GM21737 (cell line): ENCODE data around the gene NOTCH1.

ENCODE experiments used
- ATAC-seq: cut with Tn5 transposase; IDR thresholded peaks from one replicate; pipeline ENCODE4 v1.9.1; 2021; ENCODE audit warnings: mild to moderate bottlenecking, moderate library complexity; ENCODE audit not compliant: unreplicated experiment

NOTCH1 gene

DNA sequence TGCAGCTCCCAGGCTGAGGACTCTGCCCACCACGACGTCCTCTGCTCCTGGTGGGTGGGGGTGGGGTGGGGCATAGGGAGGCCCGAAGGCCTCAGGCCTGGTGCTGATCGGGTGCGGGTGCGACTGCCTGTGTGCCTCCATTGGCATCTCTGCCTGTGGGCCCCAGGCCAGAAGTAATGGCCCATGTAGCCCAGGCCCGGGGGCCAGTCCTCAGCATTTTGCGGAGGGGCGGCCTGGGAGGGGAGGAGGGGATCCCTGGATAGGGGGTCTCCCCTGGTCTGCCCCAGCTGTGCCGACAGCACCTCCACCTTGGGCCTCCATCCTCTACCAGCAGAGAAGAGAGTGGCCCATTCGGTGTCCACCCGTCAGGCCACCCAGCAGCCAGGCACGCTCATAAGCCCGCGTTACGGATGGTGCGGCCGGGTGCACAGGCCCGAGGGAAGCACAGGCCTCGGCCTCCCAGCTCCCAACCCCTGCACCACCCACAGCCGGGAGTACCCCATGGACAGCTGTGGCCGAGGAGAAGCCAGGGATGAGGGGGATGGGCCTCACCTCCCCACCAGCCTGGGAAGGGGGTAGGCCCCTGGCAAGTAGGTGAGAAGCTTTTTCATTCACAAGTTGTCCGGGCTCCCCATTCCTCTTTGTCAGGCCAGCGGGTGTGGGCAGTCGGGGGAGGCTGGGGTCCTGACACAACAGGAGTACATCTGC lies 1.8 kb upstream of the NOTCH1 start:
- no peak for ATAC-seq

DNA sequence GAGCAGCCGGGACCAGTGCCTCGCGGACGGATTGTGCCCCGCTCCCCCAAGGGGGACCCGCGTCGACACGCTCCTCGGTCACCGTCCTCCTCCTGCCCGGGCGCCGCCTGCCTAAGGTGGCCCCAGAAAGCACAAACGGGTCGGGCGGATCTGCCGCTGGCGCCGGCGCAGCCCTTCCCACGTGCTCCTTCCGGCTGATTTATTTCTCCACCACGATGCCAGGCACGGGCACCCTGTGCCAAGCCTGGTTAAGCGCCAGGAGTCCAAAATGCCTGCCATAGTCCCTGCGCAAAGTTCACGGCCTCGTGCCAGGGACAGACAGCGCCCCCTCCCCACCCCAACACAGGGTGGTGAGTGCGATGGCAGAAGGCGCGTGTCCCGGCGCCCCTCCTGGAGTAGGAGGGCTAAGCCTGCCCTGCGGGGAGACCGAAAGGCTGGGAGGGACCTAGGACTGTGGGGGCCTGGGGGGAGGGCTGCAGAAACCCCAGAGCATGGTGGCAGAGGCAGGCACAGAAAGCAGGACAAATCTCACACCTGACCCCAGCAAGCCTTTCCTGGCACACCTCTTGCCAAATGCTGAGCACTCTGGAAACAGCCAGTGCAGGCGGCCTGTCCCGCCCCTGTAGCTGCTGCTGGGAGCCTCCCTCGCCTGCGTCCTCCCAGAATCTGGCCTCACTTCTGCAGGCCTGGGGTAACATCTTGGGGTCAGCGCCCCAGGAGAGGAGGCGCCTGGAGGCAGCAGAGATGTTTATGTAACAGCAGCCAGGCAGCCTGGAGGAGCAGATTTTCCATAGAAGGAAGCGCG lies 1.1 kb upstream of the NOTCH1 start:
- ATAC-seq = no peak

DNA sequence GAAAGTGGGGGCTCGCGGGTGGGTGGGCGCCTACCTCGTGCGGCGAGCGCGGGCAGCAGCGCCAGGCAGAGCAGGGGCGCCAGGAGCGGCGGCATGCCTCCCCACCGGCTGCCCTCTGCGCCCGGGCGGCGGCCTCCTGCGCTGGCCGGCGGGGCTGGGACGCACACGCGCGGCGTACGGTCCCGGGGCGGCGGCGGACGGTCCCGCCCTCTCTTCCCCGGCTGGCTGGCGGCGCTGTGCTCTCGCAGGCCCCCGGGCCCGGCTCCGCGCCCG lies 220 bp downstream of the NOTCH1 start:
- ATAC-seq = no peak

DNA sequence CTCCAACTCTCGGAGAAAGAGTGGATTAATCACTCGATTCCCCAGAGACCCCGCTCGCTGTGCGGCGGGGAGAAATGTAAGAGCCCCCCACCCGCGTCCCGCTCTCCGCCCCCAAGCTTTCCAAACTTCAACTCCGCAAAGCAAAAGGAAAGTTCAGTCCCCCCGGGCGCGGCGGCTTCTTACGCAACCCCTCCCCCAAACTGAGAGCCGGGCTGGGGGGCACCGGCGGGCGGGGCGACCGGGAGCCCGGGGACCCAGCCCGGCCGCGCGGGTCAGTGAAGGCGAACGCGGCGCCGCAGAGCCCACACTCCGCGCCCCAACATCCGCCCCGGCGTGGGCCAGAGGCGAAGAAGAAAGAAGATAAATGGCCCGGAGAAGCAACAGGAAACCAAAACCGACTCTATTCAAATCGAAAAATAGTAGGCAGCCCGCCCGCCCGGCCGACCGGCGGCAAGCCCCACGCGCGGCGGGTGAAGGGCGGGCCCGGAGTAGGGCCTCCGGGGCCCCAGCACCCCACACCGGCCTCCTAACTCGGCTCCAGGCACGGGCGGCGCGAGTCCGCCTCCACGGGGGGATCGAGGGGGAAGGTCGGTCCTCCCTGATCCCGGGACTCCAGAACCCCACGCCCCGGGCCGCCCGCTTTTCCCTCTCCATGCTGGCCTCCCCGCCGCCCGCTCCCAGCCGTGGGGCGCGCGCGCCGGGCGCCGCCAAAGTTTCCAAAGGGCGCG lies 720 bp downstream of the NOTCH1 start:
- peak; percentile 21 for ATAC-seq

DNA sequence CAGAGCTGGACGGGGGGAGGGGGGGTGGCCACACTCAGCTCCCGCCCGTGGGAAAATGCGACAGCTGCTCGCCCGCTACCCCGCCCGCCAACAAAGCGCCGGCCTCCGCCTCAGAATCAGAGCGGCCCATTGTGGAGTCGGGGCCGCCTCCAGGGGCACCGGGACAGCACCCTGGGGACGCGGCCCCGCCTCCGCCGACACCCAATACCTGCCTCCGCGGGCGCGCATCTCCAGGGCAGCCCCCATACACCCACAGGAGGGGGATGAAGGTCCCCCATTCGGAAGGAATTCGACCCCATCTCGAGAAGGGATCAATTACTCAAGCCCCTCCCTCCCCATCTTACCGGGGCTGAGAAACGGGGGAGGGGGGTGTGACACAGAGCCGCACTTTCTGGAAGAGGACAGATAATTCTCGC lies 1.3 kb downstream of the NOTCH1 start:
- ATAC-seq = no peak

DNA sequence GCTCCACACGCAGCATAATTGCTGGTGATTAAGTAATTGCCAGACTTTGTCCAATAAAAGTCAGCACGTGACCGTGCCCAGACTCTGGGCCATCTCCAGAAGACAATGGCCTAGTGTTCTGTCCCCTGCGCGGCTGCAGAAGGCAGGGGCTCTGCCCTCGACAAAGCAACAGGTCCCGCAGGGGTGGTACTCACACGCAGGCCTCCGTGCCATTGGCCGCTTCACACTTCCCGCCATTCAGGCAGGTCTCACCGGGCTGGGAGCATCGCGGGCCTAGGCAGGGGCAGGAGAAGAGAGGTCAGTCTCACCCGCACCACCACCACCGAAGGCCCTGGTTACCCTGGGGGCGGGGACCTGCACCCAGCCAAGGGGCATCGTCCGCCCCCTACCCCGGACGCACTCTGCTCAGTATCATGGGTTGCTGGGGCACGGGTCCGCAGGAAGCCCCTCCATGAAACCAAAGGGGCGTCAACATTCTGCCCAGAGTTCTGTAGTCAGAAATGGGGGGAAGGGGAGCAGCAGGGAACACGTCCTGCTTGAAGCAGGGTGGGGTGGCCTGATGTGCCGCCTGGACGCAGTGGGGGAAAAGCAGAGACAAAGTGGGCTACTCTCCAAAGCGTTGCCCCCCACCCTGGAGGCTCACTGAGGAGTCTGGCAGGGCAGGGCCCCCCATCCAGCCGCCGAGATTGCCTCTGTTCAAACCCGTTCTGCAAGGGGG lies 1.9 kb downstream of the NOTCH1 start:
- ATAC-seq = no peak

DNA sequence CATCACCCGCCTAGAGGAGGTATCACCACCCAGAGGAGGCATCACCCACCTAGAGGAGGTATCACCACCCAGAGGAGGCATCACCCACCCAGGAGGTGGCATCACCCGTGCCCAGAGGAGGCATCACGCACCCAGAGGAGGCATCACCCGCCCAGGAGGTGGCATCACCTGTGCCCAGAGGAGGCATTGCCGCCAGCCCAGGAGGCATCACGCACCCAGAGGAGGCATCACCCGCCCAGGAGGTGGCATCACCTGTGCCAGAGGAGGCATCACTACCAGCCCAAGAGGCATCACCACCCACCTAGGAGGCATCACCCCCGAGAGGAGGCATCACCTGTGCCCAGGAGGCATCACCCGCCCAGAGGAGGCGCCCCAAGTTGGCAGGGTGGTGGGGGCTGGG lies 2.6 kb downstream of the NOTCH1 start:
- no peak for ATAC-seq

DNA sequence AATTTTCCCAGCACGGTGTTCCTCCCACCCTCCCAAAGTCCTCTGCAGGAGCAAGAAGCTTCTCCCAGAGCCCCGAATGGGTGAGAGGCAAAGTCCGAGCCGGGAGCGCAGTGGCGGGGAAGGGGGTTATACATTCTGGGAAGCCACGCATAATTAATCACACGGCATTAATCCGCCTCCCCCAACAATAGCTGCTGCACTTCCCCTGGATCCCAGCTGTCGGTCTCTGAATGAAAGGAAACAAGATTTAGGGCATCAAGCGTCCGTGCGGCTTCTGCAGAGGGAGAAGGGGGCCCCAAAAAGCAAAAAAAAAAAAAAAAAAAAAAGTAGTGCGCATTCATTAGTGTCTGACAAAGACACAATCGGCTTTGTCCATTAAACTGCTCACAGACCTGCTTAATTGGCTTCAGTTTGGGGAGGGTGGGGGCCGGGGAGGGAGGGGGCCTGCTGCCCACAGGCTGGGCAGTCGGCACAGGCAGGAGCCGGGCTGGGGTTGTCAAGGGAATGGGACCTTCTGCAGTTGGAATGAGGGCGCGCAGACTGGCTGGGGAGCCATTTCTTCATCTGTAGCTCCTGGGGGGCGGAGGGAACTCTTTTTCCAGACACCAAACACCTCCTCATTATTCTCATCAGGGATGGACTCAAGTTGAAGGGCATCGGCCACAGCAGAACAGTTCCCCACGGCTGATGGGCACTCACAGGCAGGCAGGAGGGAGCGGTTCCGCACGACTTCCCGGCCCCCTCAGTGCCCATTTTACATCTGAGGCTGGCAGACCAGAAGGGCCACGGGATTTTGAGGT lies 3.4 kb downstream of the NOTCH1 start:
- ATAC-seq = no peak

DNA sequence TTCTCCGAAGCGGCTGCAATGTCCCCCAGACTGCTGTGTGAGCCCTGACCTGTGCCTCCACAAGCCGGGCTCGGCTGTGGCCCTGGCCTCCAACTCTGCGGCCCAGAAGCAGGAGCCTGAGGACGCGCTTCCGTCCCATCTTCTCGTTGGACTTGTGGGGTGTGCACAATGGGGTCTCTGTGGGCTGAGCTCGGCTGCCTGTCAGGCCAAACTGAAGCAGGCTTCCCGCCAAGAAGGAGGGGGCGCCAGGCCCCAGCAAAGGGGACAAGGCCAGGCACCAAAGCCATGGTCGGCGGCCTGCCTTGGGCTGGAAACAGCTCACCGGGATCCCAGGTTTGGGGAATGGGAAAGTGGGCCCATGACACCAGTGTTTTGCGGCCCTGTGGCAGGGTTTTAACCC lies 4.1 kb downstream of the NOTCH1 start:
- no peak for ATAC-seq

DNA sequence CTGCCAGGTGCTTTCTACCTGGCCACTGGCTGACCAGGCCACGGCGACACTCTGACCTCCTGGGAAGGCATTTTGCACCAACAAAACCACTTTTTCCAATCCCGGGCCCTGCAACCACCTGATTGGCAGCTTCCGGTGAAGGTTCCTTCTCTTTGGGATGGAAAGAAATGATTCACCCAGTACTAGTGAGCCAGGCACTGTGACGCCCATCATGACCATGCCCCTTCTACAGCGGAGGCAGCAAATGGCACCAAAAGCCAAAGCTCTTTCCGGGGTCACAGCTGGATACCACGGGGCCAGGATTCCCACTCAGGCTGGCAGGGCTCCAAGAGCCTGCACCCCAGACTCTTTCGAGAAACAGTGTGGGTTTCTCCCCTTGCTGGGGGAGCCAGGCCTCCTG lies 4.7 kb downstream of the NOTCH1 start:
- no peak for ATAC-seq

DNA sequence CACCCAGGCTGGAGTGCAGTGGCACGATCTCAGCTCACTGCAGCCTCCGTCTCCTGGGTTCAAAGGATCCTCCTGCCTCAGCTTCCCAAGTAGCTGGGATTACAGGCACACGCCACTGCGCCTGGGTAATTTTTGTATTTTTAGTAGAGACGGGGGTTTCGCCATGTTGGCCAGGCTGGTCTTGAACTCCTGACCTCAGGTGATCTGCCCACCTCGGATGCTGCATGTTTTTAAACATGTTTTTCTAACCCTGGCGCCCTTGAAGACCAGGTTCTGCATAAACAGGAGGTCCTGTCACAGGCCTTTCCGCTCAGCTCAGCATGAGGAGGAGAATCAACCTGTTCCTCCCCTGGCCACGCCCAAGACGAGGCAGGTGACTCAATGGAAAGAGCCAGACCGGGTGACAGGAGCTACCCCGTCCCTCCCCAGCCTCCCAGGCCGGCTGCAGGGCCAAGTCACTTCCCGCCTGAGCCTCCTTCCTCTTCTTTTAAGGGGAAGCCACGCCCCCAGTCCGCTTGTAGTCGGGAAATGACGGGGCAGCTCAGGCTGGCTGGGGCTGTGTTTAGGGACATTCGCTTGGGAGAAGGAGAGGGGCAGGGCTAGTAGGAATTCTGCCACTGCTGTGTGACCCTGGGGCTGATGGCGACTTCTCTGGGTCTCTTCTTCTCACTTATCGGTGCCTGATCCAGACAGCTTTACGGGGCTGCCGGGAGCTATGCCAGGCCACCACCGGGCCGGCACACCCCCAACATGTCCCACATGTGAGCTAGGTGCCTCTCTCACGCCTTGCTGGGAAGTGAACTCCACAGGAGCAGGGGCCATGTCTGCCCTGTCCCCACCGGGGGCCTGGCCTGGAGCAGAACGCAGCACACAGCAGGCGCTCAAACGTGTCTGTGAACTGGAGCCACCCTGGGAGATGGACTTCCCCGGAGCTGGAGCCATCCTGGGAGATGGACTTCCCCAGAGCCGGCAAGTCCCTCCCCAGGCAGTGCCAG lies 6.1 kb downstream of the NOTCH1 start:
- ATAC-seq = peak; percentile 52

DNA sequence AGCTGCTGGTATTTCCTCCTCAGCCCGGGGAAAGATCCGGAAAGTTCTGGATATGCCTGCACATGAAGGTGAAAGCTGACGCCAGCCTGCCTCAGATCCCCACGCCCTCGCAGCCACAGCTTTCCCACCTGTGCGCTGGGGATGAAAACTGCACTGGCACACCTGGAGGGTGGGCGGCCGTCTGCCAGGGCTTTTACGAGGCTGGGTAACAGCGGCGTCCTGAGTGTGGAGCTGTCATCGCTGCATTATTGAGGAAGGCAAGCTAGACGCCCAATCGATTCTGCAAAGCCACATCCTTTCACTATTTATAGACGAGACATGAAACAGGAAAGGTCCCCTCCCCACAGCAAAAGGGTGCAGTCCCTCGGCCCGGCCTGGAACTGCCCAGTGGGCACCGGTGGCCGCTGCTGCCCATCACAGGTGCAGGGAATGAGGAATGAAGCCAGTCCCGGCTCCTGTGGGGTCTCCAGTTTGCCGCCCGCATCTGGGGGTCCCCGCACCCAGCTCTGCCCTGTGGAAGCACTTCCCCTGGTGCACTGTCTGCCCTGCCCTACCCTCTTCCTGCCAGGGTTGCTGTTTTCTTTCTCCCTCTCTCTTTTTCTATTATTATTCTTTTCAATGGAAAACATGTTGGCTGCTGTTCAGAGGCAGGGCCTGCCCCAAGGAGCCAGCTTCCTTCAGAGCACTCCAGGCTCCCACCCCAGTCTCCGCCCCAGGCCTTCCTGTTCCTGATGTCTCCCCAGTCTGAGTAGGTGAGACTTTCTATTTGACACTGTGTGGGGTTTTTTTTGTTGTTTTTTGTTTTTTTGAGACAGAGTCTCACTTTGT lies 7.0 kb downstream of the NOTCH1 start:
- ATAC-seq = no peak

DNA sequence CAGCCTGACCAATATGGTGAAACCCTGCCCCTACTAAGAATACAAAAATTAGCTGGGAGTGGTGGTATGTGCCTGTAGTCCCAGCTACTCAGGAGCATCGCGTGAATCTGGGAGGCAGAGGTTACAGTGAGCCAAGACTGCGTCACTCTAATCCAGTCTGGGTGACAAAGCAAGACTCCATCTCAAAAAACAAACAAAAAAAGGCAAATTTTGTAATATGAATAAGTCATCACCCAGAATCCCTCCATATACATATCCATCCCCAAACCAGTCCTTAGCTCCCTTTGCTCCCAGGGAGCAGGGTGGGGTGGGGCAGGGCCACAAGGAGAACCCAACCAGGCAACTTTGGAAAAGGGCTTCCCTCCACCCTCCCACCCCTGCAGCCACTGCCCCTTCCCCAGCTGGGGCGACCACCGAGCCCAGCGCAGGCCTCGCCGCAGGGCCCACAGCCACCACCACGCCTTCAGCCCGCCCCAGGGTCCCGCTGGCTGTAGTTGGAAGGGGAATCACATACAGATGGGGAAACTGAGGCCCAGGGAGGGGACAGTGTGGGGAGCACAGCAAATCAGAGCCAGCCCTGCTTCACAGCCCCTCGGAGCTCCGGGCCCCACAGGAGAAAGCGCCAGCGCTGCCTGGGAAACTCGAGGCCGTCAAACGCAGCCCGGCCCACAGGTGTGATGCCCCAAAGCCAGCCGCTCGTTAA lies 7.8 kb downstream of the NOTCH1 start:
- no peak for ATAC-seq

DNA sequence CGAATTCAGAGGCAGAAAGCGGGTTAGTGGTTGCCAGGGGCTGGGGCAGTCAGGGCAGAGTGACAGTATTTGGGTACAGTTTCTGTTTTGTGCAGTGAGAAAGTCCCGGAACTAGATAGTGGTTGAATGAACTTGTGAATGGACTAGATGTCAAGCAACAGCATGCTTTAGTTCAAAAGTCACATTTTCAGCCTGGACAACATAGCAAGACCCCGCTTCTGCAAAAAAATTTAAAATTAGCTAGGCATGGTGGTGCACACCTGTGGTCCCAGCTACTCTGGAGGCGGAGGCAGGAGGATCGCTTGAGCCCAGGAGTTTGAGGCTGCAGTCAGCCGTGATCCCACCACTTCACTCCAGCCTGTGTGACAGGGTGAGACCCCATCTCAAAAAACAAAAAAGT lies 8.4 kb downstream of the NOTCH1 start:
- ATAC-seq = no peak

DNA sequence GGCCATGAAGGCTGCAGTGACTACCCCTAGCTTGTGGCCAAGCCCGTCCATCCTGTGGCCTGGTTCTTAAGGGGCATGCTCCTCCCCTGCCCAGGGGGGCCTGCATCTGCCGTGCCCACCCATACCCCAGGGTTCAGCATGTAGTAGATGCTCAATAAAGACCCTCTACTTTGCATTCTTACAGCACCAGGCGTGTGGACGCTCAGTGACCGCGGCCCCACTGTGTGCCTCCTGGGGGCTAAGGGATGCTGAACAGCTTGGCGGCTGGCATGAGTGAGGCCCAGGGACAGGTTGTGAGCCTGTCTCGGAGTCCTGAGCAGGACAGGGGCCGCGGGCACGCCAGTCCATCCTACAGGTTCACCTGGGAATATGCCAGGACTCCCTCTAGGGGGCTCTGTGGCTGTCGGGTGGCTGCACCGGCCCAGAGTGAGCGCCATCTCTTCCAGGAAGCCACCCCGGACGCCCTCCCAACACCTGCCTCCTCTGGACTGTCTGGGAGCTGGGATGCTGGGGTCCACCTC lies 9.1 kb downstream of the NOTCH1 start:
- no peak for ATAC-seq

DNA sequence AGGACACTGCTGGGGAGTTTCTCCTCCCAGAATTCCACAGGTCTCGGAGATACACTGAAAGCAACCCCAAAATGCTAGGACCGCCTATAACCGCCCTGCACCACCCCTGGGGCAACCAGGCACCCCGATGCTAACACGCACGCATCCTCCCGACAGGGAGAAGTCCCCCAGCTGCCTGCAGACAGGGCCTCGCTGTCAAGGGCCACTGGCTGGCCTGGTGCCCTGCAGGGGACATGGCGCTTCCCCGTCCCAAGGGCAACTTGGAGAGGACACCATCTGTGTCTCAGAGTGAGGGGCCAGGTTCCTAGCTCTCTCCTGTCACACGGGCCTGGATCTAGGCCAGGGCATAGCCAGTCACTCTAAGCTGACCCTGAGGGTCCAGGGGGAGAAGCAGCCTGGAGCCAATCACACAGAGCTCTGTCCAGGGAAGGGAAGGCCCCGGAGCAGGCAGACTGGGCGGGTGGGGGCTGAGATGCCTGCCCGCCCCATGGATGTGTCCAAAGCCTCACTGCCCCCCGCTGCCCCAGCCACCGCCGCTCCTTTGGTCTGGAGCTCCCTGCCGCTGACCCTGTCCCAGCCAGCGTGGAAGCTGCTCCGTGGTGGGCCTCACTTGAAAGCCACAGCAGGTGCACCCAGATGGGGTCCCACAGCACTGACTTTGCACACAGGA lies 9.7 kb downstream of the NOTCH1 start:
- ATAC-seq = no peak

DNA sequence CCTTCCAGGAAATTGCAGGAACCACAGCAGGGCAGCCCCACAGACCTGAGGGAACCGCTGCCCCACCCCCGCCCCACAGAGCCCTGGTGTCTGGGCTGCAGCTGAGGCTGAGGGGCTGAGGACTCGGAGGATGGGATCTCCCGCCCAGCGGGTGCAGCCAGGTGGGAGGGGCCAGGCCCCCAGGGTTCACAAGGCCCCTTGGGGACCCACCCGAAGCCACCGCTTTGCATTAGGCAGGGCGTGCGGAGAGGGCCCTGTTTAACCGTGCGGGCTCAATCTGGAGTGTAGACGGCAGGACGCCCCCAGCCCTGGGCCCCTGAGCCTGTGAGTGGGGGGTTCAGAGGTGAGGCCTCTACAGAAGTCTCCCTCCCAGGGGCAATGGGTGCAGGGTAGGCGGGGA lies 10.8 kb downstream of the NOTCH1 start:
- ATAC-seq = no peak
